NB4 (cell line): ENCODE data around the gene PDZRN3.

Experiments
- CTCF ChIP-seq: IDR thresholded peaks from one replicate; pipeline ENCODE4 v1.5.1; 2012; ENCODE audit warnings: low read depth, low read length
- MAX ChIP-seq: IDR thresholded peaks from 2 replicates; pipeline ENCODE4 v1.6.1; 2011; ENCODE audit warnings: low read depth, low read length
- MYC ChIP-seq: IDR thresholded peaks from 2 replicates; pipeline ENCODE4 v1.6.1; 2011; ENCODE audit warnings: low read depth, low read length
- POLR2A ChIP-seq: IDR thresholded peaks from 2 replicates; pipeline ENCODE4 v1.6.1; 2011; ENCODE audit warnings: mild to moderate bottlenecking; ENCODE audit not compliant: insufficient read length; ENCODE audit errors: extremely low read depth

GRCh38 chr3:73581134-73581846 is 43.5 kb downstream of the PDZRN3 start:
- no peak for TF ChIP-seq CTCF
- TF ChIP-seq POLR2A = no peak
- TF ChIP-seq MYC = no peak
- no peak for TF ChIP-seq MAX
